Transverse colon (tissue), 4 donors: ENCODE results near the gene ATL1. TPM values are rescaled to one million over a fixed set of nuclear protein-coding genes. Genes with fewer than 3 reads are reported as not detected.
"Not testable (repeated sequence)": the region's sequence is repeated elsewhere in the genome, so short reads cannot be mapped to it uniquely, and the experiment has no call there.

Source experiments
- DNase-seq: peaks from one replicate; pipeline ENCODE4 v3.0.0-alpha.2; 2019
- H3K27ac ChIP-seq, 4 donors: fragments of 200-600 bp; sonication (generic); 2 replicates each; pipeline ENCODE4 v1.5.1; 2016 to 2018; ENCODE audit warnings: inconsistent platforms in 4 of 4
- H3K27me3 ChIP-seq: fragments of 200-600 bp; sonication (generic); 2 replicates; pipeline ENCODE4 v1.5.1; 2017; ENCODE audit warnings: inconsistent platforms
- H3K36me3 ChIP-seq, 4 donors: fragments of 200-600 bp; sonication (generic); 2 replicates each; pipeline ENCODE4 v1.5.1; 2017 to 2019; ENCODE audit warnings: inconsistent platforms in 4 of 4
- H3K4me1 ChIP-seq, 4 donors: fragments of 200-600 bp; sonication (generic); 2 replicates each; pipeline ENCODE4 v1.5.1; 2017 to 2020; ENCODE audit warnings: inconsistent platforms in 4 of 4
- H3K4me3 ChIP-seq, 4 donors: fragments of 200-600 bp; sonication (generic); 1 replicate in 1 of 4; 2 replicates in 3 of 4; pipeline versions ENCODE4 v1.5.1 to v1.6.1; 2017 to 2019; ENCODE audit warnings: inconsistent platforms in 4 of 4
- H3K9me3 ChIP-seq, 2 donors: fragments of 200-600 bp; sonication (generic); 2 replicates each; pipeline ENCODE4 v1.5.1; 2017 to 2019; ENCODE audit warnings: inconsistent platforms in 2 of 2
- EP300 ChIP-seq: sonication (generic); formaldehyde crosslinking; IDR thresholded peaks from one replicate; pipeline ENCODE4 v1.6.1; 2017; ENCODE audit warnings: antibody characterized with exemption, low read depth
- POLR2A ChIP-seq: fragments of 450-650 bp; IDR thresholded peaks from one replicate; pipeline ENCODE4 v1.6.1; 2016; ENCODE audit warnings: antibody characterized with exemption, mild to moderate bottlenecking, moderate library complexity
- POLR2AphosphoS5 ChIP-seq, 3 donors: sonication (generic); formaldehyde crosslinking; IDR thresholded peaks; one replicate each; pipeline ENCODE4 v1.6.1; 2016; ENCODE audit warnings: antibody characterized with exemption in 3 of 3
- WGBS, 2 donors: methylation state at CpG; one replicate each; pipeline ENCODE4 v1.1.5; 2018; ENCODE audit warnings: low coverage in 1 of 2; 5-methylcytosine and 5-hydroxymethylcytosine counted together
- in situ Hi-C, 4 donors: fragments of 200-750 bp; cut with MboI; loops; one replicate each; pipeline versions ENCODE4 v1.15.0 to v1.15.1; 2017; ENCODE audit warnings: low sequenced_read_pairs in 3 of 4, low pct_ligation_motif_present in 1 of 4, low pct_unique_long_range_greater_than_20kb in 1 of 4
- intact Hi-C: fragments of 100-400 bp; cut with DNase I; formaldehyde crosslinking; loops from one replicate; pipeline ENCODE4 v1.15.1; 2023; ENCODE audit warnings: low total_unique reads
- total RNA-seq, 4 donors: library from RNA; depleted of rRNA; stranded (reverse); fragments of >200 nt; gene quantifications; one replicate each; pipeline ENCODE4 v1.1.0, GENCODE V29; 2016
- TF ChIP-seq, protein P1 (sequence below), 5 experiments: fragments of 200-600 bp in 3 of 5; fragments of 450-650 bp in 2 of 5; sonication (generic) in 3 of 5; IDR thresholded peaks; 1 replicate in 2 of 5; 2 replicates in 3 of 5; pipeline ENCODE4 v1.5.1; 2016 to 2017; ENCODE audit warnings: antibody characterized with exemption in 5 of 5, inconsistent platforms in 3 of 5, mild to moderate bottlenecking in 2 of 5, moderate library complexity in 1 of 5

Gene ATL1
- total RNA-seq, 4 donors from 2014 or later = 1.1 to 14.1 (median 11.4) TPM; not detected in 1

DNA sequence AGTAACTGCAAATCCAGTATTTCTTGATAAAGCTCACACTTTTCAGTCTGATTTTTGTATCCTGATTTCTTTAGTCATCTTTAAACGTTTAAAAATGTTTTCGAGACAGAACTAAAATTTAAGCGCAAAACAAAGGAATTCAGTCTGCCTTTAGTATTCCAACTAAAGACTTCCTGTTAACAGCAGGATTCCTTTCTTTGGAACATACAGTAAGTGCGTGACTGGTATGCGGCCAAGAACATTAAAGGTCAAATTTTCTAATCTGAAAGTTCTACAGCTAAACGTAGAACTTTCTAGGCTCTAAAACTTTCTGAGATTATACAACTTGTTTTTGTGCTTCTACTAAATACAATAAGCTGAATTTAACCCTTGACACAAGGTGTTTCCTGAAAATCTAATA lies 98.3 kb downstream of the ATL1 start:
- H3K9me3 ChIP-seq = no peaks in the 10 kb centered on the region
- TF ChIP-seq EP300 (no peak), POLR2AphosphoS5 (IDR thresholded peaks at IDR 0.05) (no peak), POLR2A (no peak)
- TF ChIP-seq, protein P1, sequence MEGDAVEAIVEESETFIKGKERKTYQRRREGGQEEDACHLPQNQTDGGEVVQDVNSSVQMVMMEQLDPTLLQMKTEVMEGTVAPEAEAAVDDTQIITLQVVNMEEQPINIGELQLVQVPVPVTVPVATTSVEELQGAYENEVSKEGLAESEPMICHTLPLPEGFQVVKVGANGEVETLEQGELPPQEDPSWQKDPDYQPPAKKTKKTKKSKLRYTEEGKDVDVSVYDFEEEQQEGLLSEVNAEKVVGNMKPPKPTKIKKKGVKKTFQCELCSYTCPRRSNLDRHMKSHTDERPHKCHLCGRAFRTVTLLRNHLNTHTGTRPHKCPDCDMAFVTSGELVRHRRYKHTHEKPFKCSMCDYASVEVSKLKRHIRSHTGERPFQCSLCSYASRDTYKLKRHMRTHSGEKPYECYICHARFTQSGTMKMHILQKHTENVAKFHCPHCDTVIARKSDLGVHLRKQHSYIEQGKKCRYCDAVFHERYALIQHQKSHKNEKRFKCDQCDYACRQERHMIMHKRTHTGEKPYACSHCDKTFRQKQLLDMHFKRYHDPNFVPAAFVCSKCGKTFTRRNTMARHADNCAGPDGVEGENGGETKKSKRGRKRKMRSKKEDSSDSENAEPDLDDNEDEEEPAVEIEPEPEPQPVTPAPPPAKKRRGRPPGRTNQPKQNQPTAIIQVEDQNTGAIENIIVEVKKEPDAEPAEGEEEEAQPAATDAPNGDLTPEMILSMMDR (IDR thresholded peaks at IDR 0.05) = no peak
- peaks cover 0 to 11% (median 0%) of the 10 kb centered on the region in 4 donors for H3K36me3 ChIP-seq
- WGBS, 2 donors = 45 to 64% methylated on average over 6 of the region's 6 CpGs
- no peak overlapping the region for H3K4me3 ChIP-seq
- no peak for DNase-seq
- in situ Hi-C loops = no loop called here
- peaks cover 0 to 9% (median 6%) of the 10 kb centered on the region in 4 donors for H3K4me1 ChIP-seq
- intact Hi-C loops = no loop called here
- no peaks in the 10 kb centered on the region for H3K27me3 ChIP-seq
- peak overlapping the region in 3 of 4 donors; percentile 5 to 17 (median 6) for H3K27ac ChIP-seq

GRCh38 chr14:50659327-50659974 lies 99.5 kb downstream of the ATL1 start:
- H3K4me3 ChIP-seq = no peak overlapping the region

DNA sequence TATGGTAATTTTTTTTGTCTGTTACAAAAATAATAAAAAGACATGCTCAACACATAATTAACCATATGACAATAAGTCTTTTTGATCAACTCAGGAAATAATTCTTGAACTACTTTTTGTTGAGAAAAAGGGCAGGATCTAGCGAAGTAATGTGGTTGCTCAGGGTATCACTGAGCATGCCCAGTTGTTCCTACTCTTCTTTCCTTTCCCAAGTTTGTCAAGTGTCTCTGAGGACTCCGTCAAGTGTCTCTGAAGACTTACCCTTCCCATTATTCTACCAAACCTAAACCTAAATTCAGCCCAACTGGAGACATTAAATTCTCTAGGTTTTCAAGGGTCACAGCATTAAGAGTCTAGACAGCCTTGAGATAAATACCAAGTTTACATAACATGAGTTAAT lies 104.6 kb downstream of the ATL1 start:
- in situ Hi-C loops, DNase-seq, intact Hi-C loops, H3K27me3 ChIP-seq, H3K27ac ChIP-seq, H3K4me3 ChIP-seq, H3K9me3 ChIP-seq: not testable (repeated sequence)
- Histone ChIP-seq H3K4me1 (peaks cover 0 to 27% (median 14%) of the 10 kb centered on the region in 4 donors), H3K36me3 (peaks cover 0 to 11% (median 0%) of the 10 kb centered on the region in 4 donors)
- WGBS, 2 donors = 83 to 100% methylated on average over 2 of the region's 2 CpGs

More at GRCh38 chr14:50659327-50659974, 99.5 kb downstream of the ATL1 start:
- TF ChIP-seq EP300 (no peak), POLR2A (no peak), POLR2AphosphoS5 (IDR thresholded peaks at IDR 0.05) (no peak)
- TF ChIP-seq, protein P1 (IDR thresholded peaks at IDR 0.05) = no peak
- Histone ChIP-seq H3K27ac (no peak overlapping the region), H3K9me3 (no peaks in the 10 kb centered on the region), H3K4me1 (peaks cover 0 to 9% (median 6%) of the 10 kb centered on the region in 4 donors), H3K36me3 (peaks cover 0 to 11% (median 0%) of the 10 kb centered on the region in 4 donors), H3K27me3 (no peaks in the 10 kb centered on the region)
- intact Hi-C loops = no loop called here
- in situ Hi-C loops = no loop called here
- WGBS, 2 donors = 87 to 95% methylated on average over 4 to 6 of the region's 6 CpGs
- no peak for DNase-seq

DNA sequence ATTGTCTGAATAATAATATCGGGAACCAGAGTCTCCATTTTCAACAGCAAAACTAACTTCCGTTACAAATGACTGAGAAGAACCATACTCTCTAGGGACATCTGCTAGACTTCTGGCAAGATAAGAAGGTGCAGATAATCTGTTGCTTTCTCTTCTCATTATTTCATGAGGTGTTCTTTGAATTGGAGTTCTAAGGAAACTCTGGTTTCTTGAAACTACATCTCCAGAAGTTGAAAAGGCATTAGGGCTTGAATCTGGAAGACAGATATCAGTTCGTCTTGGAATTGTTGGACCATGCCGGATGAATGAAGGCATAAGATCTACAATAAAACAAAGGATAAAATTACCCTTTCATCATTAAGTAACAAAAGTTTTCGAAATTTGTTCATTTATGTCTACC lies 105.4 kb downstream of the ATL1 start:
- H3K9me3 ChIP-seq, DNase-seq, H3K27ac ChIP-seq, H3K4me3 ChIP-seq, in situ Hi-C loops, intact Hi-C loops, H3K27me3 ChIP-seq: not testable (repeated sequence)
- WGBS, 2 donors = 86 to 93% methylated on average over 5 of the region's 5 CpGs
- Histone ChIP-seq H3K36me3 (peaks cover 0 to 11% (median 0%) of the 10 kb centered on the region in 4 donors), H3K4me1 (peaks cover 0 to 27% (median 14%) of the 10 kb centered on the region in 4 donors)

- peak overlapping the region; percentile 96 to 98 (median 97) for H3K27ac ChIP-seq
- no peaks in the 10 kb centered on the region for H3K36me3 ChIP-seq
- TF ChIP-seq POLR2A (no peak), POLR2AphosphoS5 (IDR thresholded peaks at IDR 0.05) (peak in 2 of 3 donors; percentile 38 to 56)
- in situ Hi-C loops = no loop called here
- peaks cover 0 to 27% (median 14%) of the 10 kb centered on the region in 4 donors for H3K4me1 ChIP-seq
- intact Hi-C loops = no loop called here
- H3K4me3 ChIP-seq = peak overlapping the region; percentile 77 to 99 (median 96)
- H3K27me3 ChIP-seq = no peaks in the 10 kb centered on the region
- no peaks in the 10 kb centered on the region for H3K9me3 ChIP-seq
- DNase-seq = peak; percentile 56
- WGBS, 2 donors = 5 to 7% methylated on average over 7 to 20 of the region's 20 CpGs
Observed at GRCh38 chr14:50666772-50667683, 107.1 kb downstream of the ATL1 start.
